ENCODE results near the gene KRTAP4-6. TPM values are rescaled to one million over a fixed set of nuclear protein-coding genes. Genes with fewer than 3 reads are reported as not detected.
"Not testable (repeated sequence)": the region's sequence is repeated elsewhere in the genome, so short reads cannot be mapped to it uniquely, and the experiment has no call there.

Gene KRTAP4-6
- total and polyA plus RNA-seq, 3 experiments from 2014 or later: 0.35 TPM; not detected in 2

- Histone ChIP-seq H3K36me3 (ENCODE audit: insufficient read depth, low read length) (no peaks in the 10 kb centered on the region), H3K27me3 (ENCODE audit: insufficient read depth, low read length, poor library complexity, severe bottlenecking) (peaks cover under 1% of the 10 kb centered on the region), H3K4me1 (ENCODE audit: insufficient read depth, low read length) (no peaks in the 10 kb centered on the region), H3K9me3 (ENCODE audit: low read length) (no peaks in the 10 kb centered on the region), H3K4me3 (ENCODE audit: low read length) (no peak overlapping the region), H3K27ac (ENCODE audit: low read depth, low read length) (no peak overlapping the region)
- H3K4me1 Mint-ChIP-seq: no peaks in the 10 kb centered on the region
- no peak overlapping the region for H3K4me3 Mint-ChIP-seq
- ChIA-PET CTCF (no interaction called here), POLR2A (no interaction called here)
- DNase-seq: no peak
- no peak overlapping the region for H3K27ac Mint-ChIP-seq
- H3K9me3 Mint-ChIP-seq: no peaks in the 10 kb centered on the region
- H3K36me3 Mint-ChIP-seq: peaks cover 0 to 4% (median 0%) of the 10 kb centered on the region in 3 donors
- peaks cover 18 to 53% of the 10 kb centered on the region in 2 donors for H3K27me3 Mint-ChIP-seq
These were observed 13.5 kb upstream of the KRTAP4-6 start for GRCh38 chr17:41153856-41154255.

DNA sequence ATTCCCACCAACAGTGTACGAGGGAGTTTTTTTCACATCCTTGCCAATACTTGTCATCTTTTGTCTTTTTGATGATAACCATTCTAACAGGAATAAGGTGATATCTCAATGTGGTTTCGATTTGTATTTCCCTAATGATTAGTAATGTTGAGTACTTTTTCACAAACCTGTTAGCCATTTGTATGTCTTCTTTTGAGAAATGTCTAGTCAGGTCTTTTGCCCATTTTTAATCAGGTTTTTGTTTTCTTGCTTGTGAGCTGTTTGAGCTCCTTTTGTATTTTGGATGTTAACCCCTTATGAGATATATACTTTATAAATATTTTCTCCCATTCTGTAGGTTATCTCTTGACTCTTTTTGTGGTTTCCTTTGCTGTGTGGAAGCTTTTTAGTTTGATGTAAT, 11.2 kb upstream of the KRTAP4-6 start:
- Histone ChIP-seq H3K36me3 (ENCODE audit: insufficient read depth, low read length) (no peaks in the 10 kb centered on the region), H3K4me1 (ENCODE audit: insufficient read depth, low read length) (no peaks in the 10 kb centered on the region), H3K4me3 (ENCODE audit: low read length) (no peak overlapping the region), H3K9me3 (ENCODE audit: low read length) (no peaks in the 10 kb centered on the region), H3K27ac (ENCODE audit: low read depth, low read length) (no peak overlapping the region), H3K27me3 (ENCODE audit: insufficient read depth, low read length, poor library complexity, severe bottlenecking) (no peaks in the 10 kb centered on the region)
- DNase-seq: no peak
- no peak overlapping the region for H3K4me3 Mint-ChIP-seq
- no peaks in the 10 kb centered on the region for H3K36me3 Mint-ChIP-seq
- POLR2A ChIA-PET: no interaction called here
- H3K9me3 Mint-ChIP-seq: no peaks in the 10 kb centered on the region
- H3K4me1 Mint-ChIP-seq: peaks cover 0 to 2% (median 0%) of the 10 kb centered on the region in 3 donors
- H3K27me3 Mint-ChIP-seq: peaks cover 7 to 45% of the 10 kb centered on the region in 2 donors
- H3K27ac Mint-ChIP-seq: no peak overlapping the region
- CTCF ChIA-PET: no interaction called here

- no peaks in the 10 kb centered on the region for H3K27me3 ChIP-seq (ENCODE audit: insufficient read depth, low read length, poor library complexity, severe bottlenecking)
- ChIA-PET CTCF (no interaction called here), POLR2A (no interaction called here)
- no peak overlapping the region for H3K4me3 ChIP-seq (ENCODE audit: low read length)
- Mint-ChIP-seq H3K27ac (no peak overlapping the region), H3K4me1 (peaks cover 0 to 2% (median 0%) of the 10 kb centered on the region in 3 donors), H3K27me3 (peaks cover 7 to 41% of the 10 kb centered on the region in 2 donors), H3K36me3 (peaks cover 0 to 1% (median 0%) of the 10 kb centered on the region in 3 donors), H3K4me3 (no peak overlapping the region), H3K9me3 (peaks cover 0 to 3% (median 0%) of the 10 kb centered on the region in 5 donors)
- H3K27ac ChIP-seq (ENCODE audit: low read depth, low read length): no peak overlapping the region
- H3K36me3 ChIP-seq (ENCODE audit: insufficient read depth, low read length): no peaks in the 10 kb centered on the region
- H3K4me1 ChIP-seq (ENCODE audit: insufficient read depth, low read length): no peaks in the 10 kb centered on the region
- H3K9me3 ChIP-seq (ENCODE audit: low read length): no peaks in the 10 kb centered on the region
- DNase-seq: no peak
These were observed 9.7 kb upstream of the KRTAP4-6 start for GRCh38 chr17:41150026-41150425.

- Histone ChIP-seq H3K27ac (ENCODE audit: low read depth, low read length) (no peak within 1 kb of the TSS), H3K4me3 (ENCODE audit: low read length) (no peak within 1 kb of the TSS), H3K36me3 (ENCODE audit: insufficient read depth, low read length) (no peaks in the 10 kb centered on the region), H3K27me3 (ENCODE audit: insufficient read depth, low read length, poor library complexity, severe bottlenecking) (no peaks in the 10 kb centered on the region), H3K9me3 (ENCODE audit: low read length) (no peaks in the 10 kb centered on the region), H3K4me1 (ENCODE audit: insufficient read depth, low read length) (no peaks in the 10 kb centered on the region)
- no peak for DNase-seq
- no peak within 1 kb of the TSS for H3K4me3 Mint-ChIP-seq
- peaks cover 7 to 37% of the 10 kb centered on the region in 2 donors for H3K27me3 Mint-ChIP-seq
- peaks cover 0 to 2% (median 0%) of the 10 kb centered on the region in 3 donors for H3K4me1 Mint-ChIP-seq
- CTCF ChIA-PET: no interaction called here
- POLR2A ChIA-PET: no interaction called here
- H3K9me3 Mint-ChIP-seq: peaks cover 0 to 4% (median 0%) of the 10 kb centered on the region in 5 donors
- peaks cover 0 to 1% (median 0%) of the 10 kb centered on the region in 3 donors for H3K36me3 Mint-ChIP-seq
- no peak within 1 kb of the TSS for H3K27ac Mint-ChIP-seq
These were observed 9.3 kb upstream of the KRTAP4-6 start, which contains the start of gene KRTAP4-5 for GRCh38 chr17:41149652-41149985. Gene KRTAP4-5 (minus strand): TSS chr17:41149825. CDS start chr17:41149767, 58 bp downstream.

DNA sequence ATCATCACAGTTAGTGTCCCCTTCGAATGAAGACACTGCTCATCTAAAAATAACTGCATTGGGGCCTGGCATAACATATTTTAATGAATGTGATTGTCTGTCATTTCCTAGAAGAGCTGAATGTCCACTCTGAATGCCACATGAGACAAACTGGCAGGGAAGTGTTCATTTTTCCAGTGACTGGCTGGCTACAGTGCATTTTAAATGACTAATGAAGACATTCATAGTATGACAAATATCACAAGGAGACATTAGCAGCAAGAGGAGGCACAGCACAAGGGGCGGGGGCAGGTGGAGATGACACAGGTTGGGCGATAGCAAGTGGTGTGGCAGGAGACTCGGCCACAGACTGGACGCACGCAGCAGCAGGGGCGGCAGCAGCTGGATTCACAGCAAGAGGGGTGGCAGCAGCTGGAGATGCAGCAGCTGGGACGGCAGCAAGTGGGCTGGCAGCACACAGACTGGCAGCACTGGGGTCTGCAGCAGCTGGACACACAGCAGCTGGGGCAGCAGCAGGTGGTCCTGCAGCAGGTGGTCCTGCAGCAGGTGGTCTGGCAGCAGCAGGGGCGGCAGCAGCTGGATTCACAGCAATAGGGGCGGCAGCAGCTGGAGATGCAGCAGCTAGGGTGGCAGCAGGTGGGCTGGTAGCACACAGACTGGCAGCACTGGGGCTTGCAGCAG, 8.8 kb upstream of the KRTAP4-6 start:
- CTCF ChIA-PET: not testable (repeated sequence)

DNA sequence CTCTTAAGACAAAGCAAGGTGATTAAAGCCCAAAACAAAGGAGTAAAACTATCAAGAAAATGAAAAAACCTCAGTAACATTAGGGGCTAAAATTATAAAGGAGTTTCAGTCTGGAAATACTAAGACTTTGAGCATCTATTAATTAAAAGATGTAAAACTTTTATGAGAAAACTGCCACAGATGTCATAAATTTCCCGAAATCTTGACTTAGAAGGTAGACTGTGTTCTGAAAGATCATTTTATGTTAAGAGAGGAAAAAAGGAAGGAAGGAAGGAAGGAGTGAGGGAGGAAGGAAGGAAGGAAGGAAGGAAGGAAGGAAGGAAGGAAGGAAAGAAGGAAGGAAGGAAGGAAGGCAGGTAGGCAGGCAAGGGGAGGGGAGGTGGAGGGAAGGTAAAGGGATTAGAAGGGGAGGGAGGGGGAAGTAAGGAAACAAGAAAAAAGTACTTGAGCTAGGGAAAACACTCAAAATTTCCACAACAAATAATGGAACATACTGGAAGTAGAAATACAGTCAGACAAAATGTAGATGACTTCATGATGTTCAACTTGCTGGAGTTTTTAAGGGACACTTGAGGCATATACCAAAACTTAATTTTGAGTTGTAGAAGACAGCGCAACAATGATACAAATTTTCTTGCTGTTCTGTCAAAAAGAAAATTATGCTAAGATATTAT, 7.3 kb upstream of the KRTAP4-6 start:
- CTCF ChIA-PET: no interaction called here
- no peak overlapping the region for H3K4me3 Mint-ChIP-seq
- Histone ChIP-seq H3K27ac (ENCODE audit: low read depth, low read length) (no peak overlapping the region), H3K4me1 (ENCODE audit: insufficient read depth, low read length) (no peaks in the 10 kb centered on the region), H3K4me3 (ENCODE audit: low read length) (no peak overlapping the region), H3K9me3 (ENCODE audit: low read length) (no peaks in the 10 kb centered on the region), H3K27me3 (ENCODE audit: insufficient read depth, low read length, poor library complexity, severe bottlenecking) (no peaks in the 10 kb centered on the region), H3K36me3 (ENCODE audit: insufficient read depth, low read length) (no peaks in the 10 kb centered on the region)
- POLR2A ChIA-PET: interaction anchor here (0.7 kb wide), 1 partner anchor 87 kb away, joined by 3 read pairs; no protein-coding TSS in a partner anchor
- peaks cover 0 to 18% (median 9%) of the 10 kb centered on the region in 5 donors for H3K9me3 Mint-ChIP-seq
- H3K36me3 Mint-ChIP-seq: peaks cover 0 to 13% (median 5%) of the 10 kb centered on the region in 3 donors
- H3K27ac Mint-ChIP-seq: no peak overlapping the region
- DNase-seq: no peak
- H3K4me1 Mint-ChIP-seq: peaks cover 0 to 2% (median 0%) of the 10 kb centered on the region in 3 donors
- peaks cover 3 to 27% of the 10 kb centered on the region in 2 donors for H3K27me3 Mint-ChIP-seq

More for the DNA sequence above, 8.8 kb upstream of the KRTAP4-6 start:
- H3K4me1 ChIP-seq (ENCODE audit: insufficient read depth, low read length); DNase-seq; H3K36me3 Mint-ChIP-seq; H3K9me3 Mint-ChIP-seq; H3K27ac Mint-ChIP-seq; H3K9me3 ChIP-seq (ENCODE audit: low read length); H3K4me1 Mint-ChIP-seq; H3K4me3 Mint-ChIP-seq; POLR2A ChIA-PET; H3K27me3 ChIP-seq (ENCODE audit: insufficient read depth, low read length, poor library complexity, severe bottlenecking); H3K4me3 ChIP-seq (ENCODE audit: low read length); H3K27ac ChIP-seq (ENCODE audit: low read depth, low read length); H3K36me3 ChIP-seq (ENCODE audit: insufficient read depth, low read length): not testable (repeated sequence)
- peaks cover 7 to 35% of the 10 kb centered on the region in 2 donors for H3K27me3 Mint-ChIP-seq

- H3K27me3 ChIP-seq (ENCODE audit: insufficient read depth, low read length, poor library complexity, severe bottlenecking): no peaks in the 10 kb centered on the region
- peaks cover 0 to 2% (median 0%) of the 10 kb centered on the region in 3 donors for H3K4me1 Mint-ChIP-seq
- H3K36me3 ChIP-seq (ENCODE audit: insufficient read depth, low read length): no peaks in the 10 kb centered on the region
- H3K4me3 Mint-ChIP-seq: no peak overlapping the region
- ChIA-PET POLR2A (no interaction called here), CTCF (no interaction called here)
- no peak for DNase-seq
- peaks cover 0 to 28% (median 5%) of the 10 kb centered on the region in 3 donors for H3K36me3 Mint-ChIP-seq
- peak overlapping the region in 2 of 8 donors; percentile 7 to 28 for H3K27ac Mint-ChIP-seq
- no peaks in the 10 kb centered on the region for H3K4me1 ChIP-seq (ENCODE audit: insufficient read depth, low read length)
- H3K4me3 ChIP-seq (ENCODE audit: low read length): no peak overlapping the region
- peaks cover 3 to 36% of the 10 kb centered on the region in 2 donors for H3K27me3 Mint-ChIP-seq
- H3K27ac ChIP-seq (ENCODE audit: low read depth, low read length): no peak overlapping the region
- peaks cover 3 to 32% (median 14%) of the 10 kb centered on the region in 5 donors for H3K9me3 Mint-ChIP-seq
- H3K9me3 ChIP-seq (ENCODE audit: low read length): no peaks in the 10 kb centered on the region
These were observed 4.9 kb upstream of the KRTAP4-6 start for GRCh38 chr17:41145261-41145660.

- H3K27me3 Mint-ChIP-seq: peaks cover 3 to 36% of the 10 kb centered on the region in 2 donors
- H3K36me3 ChIP-seq (ENCODE audit: insufficient read depth, low read length): no peaks in the 10 kb centered on the region
- no peak for DNase-seq
- H3K27ac Mint-ChIP-seq: peak overlapping the region in 1 of 8 donors; percentile 28
- H3K27ac ChIP-seq (ENCODE audit: low read depth, low read length): no peak overlapping the region
- no peak overlapping the region for H3K4me3 ChIP-seq (ENCODE audit: low read length)
- CTCF ChIA-PET: no interaction called here
- POLR2A ChIA-PET: no interaction called here
- no peak overlapping the region for H3K4me3 Mint-ChIP-seq
- H3K36me3 Mint-ChIP-seq: peaks cover 0 to 28% (median 5%) of the 10 kb centered on the region in 3 donors
- no peaks in the 10 kb centered on the region for H3K9me3 ChIP-seq (ENCODE audit: low read length)
- H3K4me1 Mint-ChIP-seq: peaks cover 0 to 2% (median 0%) of the 10 kb centered on the region in 3 donors
- no peaks in the 10 kb centered on the region for H3K27me3 ChIP-seq (ENCODE audit: insufficient read depth, low read length, poor library complexity, severe bottlenecking)
- H3K9me3 Mint-ChIP-seq: peaks cover 5 to 32% (median 14%) of the 10 kb centered on the region in 5 donors
- H3K4me1 ChIP-seq (ENCODE audit: insufficient read depth, low read length): no peaks in the 10 kb centered on the region
These were observed 4.5 kb upstream of the KRTAP4-6 start for GRCh38 chr17:41144846-41145245.
